Breast epithelium (tissue), 4 donors: Measurements from ENCODE around the gene SERGEF. TPM values are rescaled to one million over a fixed set of nuclear protein-coding genes. Genes with fewer than 3 reads are reported as not detected.

Experiments used
- DNase-seq, 2 donors: peaks; one replicate each; pipeline ENCODE4 v3.0.0-alpha.2; 2019; ENCODE audit warnings: low spot score in 2 of 2
- H3K27ac ChIP-seq, 2 donors: fragments of 200-600 bp; sonication (generic) in 1 of 2; one replicate each; pipeline ENCODE4 v1.5.1; 2016 to 2019; ENCODE audit warnings: mild to moderate bottlenecking in 1 of 2
- H3K27me3 ChIP-seq, 2 donors: fragments of 200-600 bp; sonication (generic) in 1 of 2; one replicate each; pipeline versions ENCODE4 v1.5.1 to v1.6.0; 2017 to 2019; ENCODE audit warnings: control low read depth in 1 of 2, mild to moderate bottlenecking in 1 of 2
- H3K36me3 ChIP-seq: fragments of 200-600 bp; one replicate; pipeline ENCODE4 v1.5.1; 2019
- H3K4me1 ChIP-seq, 2 donors: fragments of 200-600 bp; sonication (generic); one replicate each; pipeline ENCODE4 v1.5.1; 2016 to 2019; ENCODE audit warnings: control low read depth in 1 of 2
- H3K4me3 ChIP-seq, 3 donors: fragments of 200-600 bp; sonication (generic); 1 replicate in 2 of 3; 2 replicates in 1 of 3; pipeline ENCODE4 v1.5.1; 2016 to 2019; ENCODE audit warnings: mild to moderate bottlenecking in 3 of 3, moderate library complexity in 2 of 3
- H3K9me3 ChIP-seq, 2 donors: fragments of 200-600 bp; sonication (generic) in 1 of 2; one replicate each; pipeline ENCODE4 v1.5.1; 2016 to 2019; ENCODE audit warnings: control low read depth in 1 of 2
- POLR2A ChIP-seq: fragments of 450-650 bp; IDR thresholded peaks from one replicate; pipeline ENCODE4 v1.6.1; 2016; ENCODE audit warnings: antibody characterized with exemption, mild to moderate bottlenecking, moderate library complexity
- POLR2AphosphoS5 ChIP-seq, 3 donors: sonication (generic); formaldehyde crosslinking; IDR thresholded peaks; one replicate each; pipeline ENCODE4 v1.6.1; 2017; ENCODE audit warnings: antibody characterized with exemption in 3 of 3
- intact Hi-C: fragments of 100-400 bp; cut with DNase I; formaldehyde crosslinking; loops from one replicate; pipeline ENCODE4 v1.15.1; 2023; ENCODE audit warnings: low total_unique reads
- total RNA-seq, 3 donors: library from RNA; depleted of rRNA; stranded (reverse); fragments of >200 nt; gene quantifications; one replicate each; pipeline ENCODE4 v1.1.0, GENCODE V29; 2016
- TF ChIP-seq, protein P1 (sequence below), 3 donors: fragments of 450-650 bp; IDR thresholded peaks; one replicate each; pipeline ENCODE4 v1.5.1; 2016 to 2017; ENCODE audit warnings: antibody characterized with exemption in 3 of 3, mild to moderate bottlenecking in 3 of 3, moderate library complexity in 3 of 3

SERGEF gene
- total RNA-seq, 3 donors from 2014 or later = 31.8 to 47.5 (median 41.9) TPM

GRCh38 chr11:17992916-17993315, 19.9 kb downstream of the SERGEF start:
- no peak overlapping the region for H3K4me3 ChIP-seq
- no peaks in the 10 kb centered on the region for H3K36me3 ChIP-seq
- no peak for TF ChIP-seq POLR2A
- TF ChIP-seq, protein P1, sequence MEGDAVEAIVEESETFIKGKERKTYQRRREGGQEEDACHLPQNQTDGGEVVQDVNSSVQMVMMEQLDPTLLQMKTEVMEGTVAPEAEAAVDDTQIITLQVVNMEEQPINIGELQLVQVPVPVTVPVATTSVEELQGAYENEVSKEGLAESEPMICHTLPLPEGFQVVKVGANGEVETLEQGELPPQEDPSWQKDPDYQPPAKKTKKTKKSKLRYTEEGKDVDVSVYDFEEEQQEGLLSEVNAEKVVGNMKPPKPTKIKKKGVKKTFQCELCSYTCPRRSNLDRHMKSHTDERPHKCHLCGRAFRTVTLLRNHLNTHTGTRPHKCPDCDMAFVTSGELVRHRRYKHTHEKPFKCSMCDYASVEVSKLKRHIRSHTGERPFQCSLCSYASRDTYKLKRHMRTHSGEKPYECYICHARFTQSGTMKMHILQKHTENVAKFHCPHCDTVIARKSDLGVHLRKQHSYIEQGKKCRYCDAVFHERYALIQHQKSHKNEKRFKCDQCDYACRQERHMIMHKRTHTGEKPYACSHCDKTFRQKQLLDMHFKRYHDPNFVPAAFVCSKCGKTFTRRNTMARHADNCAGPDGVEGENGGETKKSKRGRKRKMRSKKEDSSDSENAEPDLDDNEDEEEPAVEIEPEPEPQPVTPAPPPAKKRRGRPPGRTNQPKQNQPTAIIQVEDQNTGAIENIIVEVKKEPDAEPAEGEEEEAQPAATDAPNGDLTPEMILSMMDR (IDR thresholded peaks at IDR 0.05) = no peak
- no peak for TF ChIP-seq POLR2AphosphoS5 (IDR thresholded peaks at IDR 0.05)
- H3K9me3 ChIP-seq = no peaks in the 10 kb centered on the region
- H3K4me1 ChIP-seq = no peaks in the 10 kb centered on the region
- H3K27me3 ChIP-seq = no peaks in the 10 kb centered on the region
- H3K27ac ChIP-seq = no peak overlapping the region
- DNase-seq = peak in 1 of 2 donors; percentile 67
- intact Hi-C loops = loop anchor here (10.0 kb wide), 1 partner anchor 112 kb away; the partner anchor contains the start of gene SAAL1

DNA sequence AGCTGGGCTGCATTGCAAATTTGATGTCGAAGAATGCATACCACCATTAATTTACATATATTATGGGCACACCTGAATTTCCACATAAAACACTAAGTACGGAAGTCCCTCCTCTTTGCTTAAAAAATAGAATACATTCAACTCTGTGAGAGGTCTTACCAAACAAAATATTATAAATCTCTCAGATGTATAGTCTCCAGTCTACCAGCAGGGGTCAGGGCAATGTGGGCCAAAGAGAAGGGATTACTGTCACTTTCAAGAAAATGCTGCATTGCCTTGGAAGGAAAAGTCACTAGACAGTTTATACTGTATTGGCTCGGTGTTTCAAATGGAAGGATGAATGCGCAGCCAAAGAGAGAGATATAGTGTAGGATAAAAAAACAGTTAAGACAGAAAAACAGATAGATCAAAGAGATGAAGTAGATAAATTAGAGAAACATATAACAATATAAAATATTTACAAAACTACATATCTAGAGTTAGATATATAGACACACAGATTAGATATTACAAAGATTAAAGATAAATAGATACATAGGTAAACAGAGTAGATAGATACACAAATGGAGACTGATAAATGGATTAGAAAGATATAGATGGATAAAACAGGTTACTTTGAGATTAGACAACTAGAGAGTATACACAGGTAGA, 20.9 kb downstream of the SERGEF start:
- Histone ChIP-seq H3K4me1 (no peaks in the 10 kb centered on the region), H3K27ac (no peak overlapping the region), H3K27me3 (no peaks in the 10 kb centered on the region), H3K4me3 (no peak overlapping the region), H3K9me3 (no peaks in the 10 kb centered on the region), H3K36me3 (no peaks in the 10 kb centered on the region)
- no peak for TF ChIP-seq POLR2AphosphoS5 (IDR thresholded peaks at IDR 0.05)
- TF ChIP-seq, protein P1 (IDR thresholded peaks at IDR 0.05) = peak; percentile 66 to 78 (median 70)
- no peak for DNase-seq
- intact Hi-C loops = loop anchor here (10.0 kb wide), 1 partner anchor 113 kb away; the partner anchor contains the start of gene SAAL1

DNA sequence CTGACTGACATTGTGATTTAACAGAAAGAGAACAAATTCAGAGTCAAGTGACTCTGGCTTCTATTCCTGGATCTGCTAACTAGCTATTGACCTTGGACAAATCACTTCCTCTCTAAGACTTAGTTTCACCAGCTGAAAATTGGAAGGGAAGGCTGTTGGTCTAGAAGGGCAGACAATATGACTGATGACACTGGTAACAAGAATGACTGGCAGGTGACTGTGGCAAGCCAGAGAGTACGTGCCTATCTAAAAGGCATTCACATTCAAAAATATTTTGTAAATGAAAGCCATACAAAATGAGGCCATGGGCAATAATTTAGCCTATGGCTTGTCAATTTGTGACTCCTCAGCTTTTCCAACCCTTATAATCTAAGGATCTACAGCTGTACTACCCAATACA, 23.5 kb downstream of the SERGEF start:
- H3K4me1 ChIP-seq = peaks cover 0 to 9% of the 10 kb centered on the region in 2 donors
- no peak overlapping the region for H3K27ac ChIP-seq

GRCh38 chr11:17988465-17988864, 24.4 kb downstream of the SERGEF start:
- intact Hi-C loops = no loop called here

More for the DNA sequence above, 23.5 kb downstream of the SERGEF start:
- DNase-seq = no peak
- no peaks in the 10 kb centered on the region for H3K27me3 ChIP-seq
- H3K4me3 ChIP-seq = no peak overlapping the region
- no peaks in the 10 kb centered on the region for H3K36me3 ChIP-seq
- intact Hi-C loops = no loop called here
- no peaks in the 10 kb centered on the region for H3K9me3 ChIP-seq
- TF ChIP-seq, protein P1 (IDR thresholded peaks at IDR 0.05) = no peak
- TF ChIP-seq POLR2A (no peak), POLR2AphosphoS5 (IDR thresholded peaks at IDR 0.05) (no peak)

GRCh38 chr11:17987826-17988225, 25.0 kb downstream of the SERGEF start:
- no peak for DNase-seq
- Histone ChIP-seq H3K36me3 (no peaks in the 10 kb centered on the region), H3K4me1 (peaks cover 0 to 9% of the 10 kb centered on the region in 2 donors), H3K9me3 (no peaks in the 10 kb centered on the region), H3K27ac (no peak overlapping the region), H3K27me3 (no peaks in the 10 kb centered on the region), H3K4me3 (no peak overlapping the region)
- intact Hi-C loops = no loop called here
- TF ChIP-seq POLR2A = no peak
- TF ChIP-seq, protein P1 (IDR thresholded peaks at IDR 0.05) = no peak
- TF ChIP-seq POLR2AphosphoS5 (IDR thresholded peaks at IDR 0.05) = no peak

More at GRCh38 chr11:17988465-17988864, 24.4 kb downstream of the SERGEF start:
- Histone ChIP-seq H3K4me3 (no peak overlapping the region), H3K4me1 (peaks cover 0 to 9% of the 10 kb centered on the region in 2 donors), H3K27ac (no peak overlapping the region), H3K27me3 (no peaks in the 10 kb centered on the region), H3K36me3 (no peaks in the 10 kb centered on the region), H3K9me3 (no peaks in the 10 kb centered on the region)
- DNase-seq = no peak
- TF ChIP-seq, protein P1 (IDR thresholded peaks at IDR 0.05) = no peak
- TF ChIP-seq POLR2AphosphoS5 (IDR thresholded peaks at IDR 0.05) (no peak), POLR2A (no peak)
